Colonic mucosa (tissue), 4 donors: ENCODE results near the gene SCN1B. TPM values are rescaled to one million over a fixed set of nuclear protein-coding genes. Genes with fewer than 3 reads are reported as not detected.
"Not testable (repeated sequence)": the region's sequence is repeated elsewhere in the genome, so short reads cannot be mapped to it uniquely, and the experiment has no call there.

ENCODE experiments used
- DNase-seq: peaks from one replicate; pipeline ENCODE4 v3.0.0-alpha.2; 2020
- H3K27ac ChIP-seq: fragments of 200-600 bp; one replicate; pipeline ENCODE4 v1.8.0; 2021
- H3K27me3 ChIP-seq: fragments of 200-600 bp; one replicate; pipeline ENCODE4 v1.8.0; 2021
- H3K36me3 ChIP-seq: fragments of 200-600 bp; one replicate; pipeline ENCODE4 v1.8.0; 2021
- H3K4me1 ChIP-seq: fragments of 200-600 bp; one replicate; pipeline ENCODE4 v1.8.0; 2021; ENCODE audit warnings: mild to moderate bottlenecking
- H3K4me3 ChIP-seq: fragments of 200-600 bp; one replicate; pipeline ENCODE4 v1.8.0; 2021
- H3K9ac ChIP-seq, 2 donors: one replicate each; pipeline ENCODE4 v1.7.0; 2013; ENCODE audit warnings: control low read depth in 2 of 2, low read depth in 2 of 2, low read length in 2 of 2
- H3K9me3 ChIP-seq: fragments of 200-600 bp; one replicate; pipeline ENCODE4 v1.8.0; 2021
- CTCF ChIP-seq: fragments of 200-600 bp; IDR thresholded peaks from one replicate; pipeline ENCODE4 v1.8.0; 2022; ENCODE audit warnings: antibody characterized with exemption, mild to moderate bottlenecking
- intact Hi-C: fragments of 100-400 bp; cut with DNase I; formaldehyde crosslinking; loops from one replicate; pipeline ENCODE4 v1.14.1; 2022
- total RNA-seq, 2 donors: library from RNA; stranded (reverse); fragmentation: NEBNext Ultra II Directional in 1 of 2; extraction: Animal tissue kit (Norgen Biotek cat#: 25700) in 1 of 2; gene quantifications; one replicate each; pipeline ENCODE4 v1.2.1, GENCODE V29; 2021
- donor health status: healthy.
- donor health status: DM: no; HTN: no; CAD: no.
- donor health status: DM: no; HTN: no; CAD: no.

Gene SCN1B
- total RNA-seq, 2 donors from 2014 or later = 1.8 to 2.1 TPM

GRCh38 chr19:35025969-35026368 lies 4.3 kb upstream of the SCN1B start:
- H3K9ac ChIP-seq = no peak overlapping the region
- H3K4me3 ChIP-seq = no peak overlapping the region
- intact Hi-C loops = no loop called here
- H3K27ac ChIP-seq = no peak overlapping the region
- DNase-seq = no peak
- no peak for TF ChIP-seq CTCF
- no peaks in the 10 kb centered on the region for H3K9me3 ChIP-seq
- H3K27me3 ChIP-seq = peaks cover 11% of the 10 kb centered on the region
- H3K36me3 ChIP-seq = no peaks in the 10 kb centered on the region
- no peaks in the 10 kb centered on the region for H3K4me1 ChIP-seq

GRCh38 chr19:35026418-35026817 lies 3.9 kb upstream of the SCN1B start:
- DNase-seq = no peak
- intact Hi-C loops = no loop called here
- Histone ChIP-seq H3K9me3 (no peaks in the 10 kb centered on the region), H3K4me1 (no peaks in the 10 kb centered on the region), H3K27me3 (peaks cover 15% of the 10 kb centered on the region), H3K9ac (no peak overlapping the region), H3K36me3 (no peaks in the 10 kb centered on the region), H3K4me3 (no peak overlapping the region), H3K27ac (no peak overlapping the region)
- no peak for TF ChIP-seq CTCF

GRCh38 chr19:35027009-35027408 lies 3.3 kb upstream of the SCN1B start:
- Histone ChIP-seq H3K27ac (no peak overlapping the region), H3K27me3 (peaks cover 19% of the 10 kb centered on the region), H3K9me3 (no peaks in the 10 kb centered on the region), H3K4me3 (no peak overlapping the region), H3K4me1 (no peaks in the 10 kb centered on the region), H3K9ac (no peak overlapping the region), H3K36me3 (no peaks in the 10 kb centered on the region)
- TF ChIP-seq CTCF = no peak
- DNase-seq = no peak
- intact Hi-C loops = no loop called here

GRCh38 chr19:35027851-35028599 lies 2.2 kb upstream of the SCN1B start:
- intact Hi-C loops = no loop called here
- Histone ChIP-seq H3K27me3 (peaks cover 24% of the 10 kb centered on the region), H3K9me3 (no peaks in the 10 kb centered on the region), H3K27ac (no peak overlapping the region), H3K4me3 (no peak overlapping the region), H3K36me3 (no peaks in the 10 kb centered on the region), H3K4me1 (no peaks in the 10 kb centered on the region), H3K9ac (no peak overlapping the region)
- DNase-seq = no peak
- no peak for TF ChIP-seq CTCF

- intact Hi-C loops, H3K27ac ChIP-seq: not testable (repeated sequence)
These were observed 1.7 kb upstream of the SCN1B start for GRCh38 chr19:35028600-35028885.

GRCh38 chr19:35029275-35029736 lies 964 bp upstream of the SCN1B start:
- peaks cover 24% of the 10 kb centered on the region for H3K27me3 ChIP-seq
- H3K4me3 ChIP-seq, H3K36me3 ChIP-seq, H3K9ac ChIP-seq, H3K27ac ChIP-seq, DNase-seq, intact Hi-C loops, H3K9me3 ChIP-seq, H3K4me1 ChIP-seq: not testable (repeated sequence)

More at GRCh38 chr19:35028600-35028885, 1.7 kb upstream of the SCN1B start:
- not testable (repeated sequence) for H3K4me3 ChIP-seq, H3K4me1 ChIP-seq, H3K9me3 ChIP-seq, H3K36me3 ChIP-seq, H3K9ac ChIP-seq, DNase-seq
- H3K27me3 ChIP-seq = peaks cover 24% of the 10 kb centered on the region
